ENCODE measurements around the gene DLEC1.
"Not testable (repeated sequence)": the region's sequence is repeated elsewhere in the genome, so short reads cannot be mapped to it uniquely, and the experiment has no call there.

The DLEC1 gene

GRCh38 chr3:38038447-38038911 lies 529 bp upstream of the DLEC1 start:
- peaks cover 34% of the 10 kb centered on the region for H3K4me1 Mint-ChIP-seq
- H3K27ac Mint-ChIP-seq (ENCODE audit: low read depth) = peak overlapping the region; percentile 98
- peaks cover 8% of the 10 kb centered on the region for H3K9me3 Mint-ChIP-seq
- peak overlapping the region; percentile 70 for H3K4me3 Mint-ChIP-seq
- ATAC-seq (replicated peaks; ENCODE audit: extremely low read depth, poor library complexity, severe bottlenecking) = peak; percentile 35
- H3K27me3 Mint-ChIP-seq = no peaks in the 10 kb centered on the region
- peaks cover 19% of the 10 kb centered on the region for H3K36me3 Mint-ChIP-seq (ENCODE audit: insufficient read depth)
- DNase-seq (ENCODE audit: low spot score in 2 of 2) = no peak

- Mint-ChIP-seq H3K4me1 (peaks cover 33% of the 10 kb centered on the region), H3K27ac (ENCODE audit: low read depth) (peak overlapping the region; percentile 98), H3K9me3 (peaks cover 8% of the 10 kb centered on the region), H3K4me3 (peak overlapping the region; percentile 70), H3K36me3 (ENCODE audit: insufficient read depth) (peaks cover 19% of the 10 kb centered on the region), H3K27me3 (no peaks in the 10 kb centered on the region)
- ATAC-seq (replicated peaks; ENCODE audit: extremely low read depth, poor library complexity, severe bottlenecking) (peak; percentile 28), DNase-seq (ENCODE audit: low spot score in 2 of 2) (peak; percentile 38 to 44)
These were observed 872 bp downstream of the DLEC1 start for GRCh38 chr3:38039899-38040261.

- DNase-seq (ENCODE audit: low spot score in 2 of 2) (no peak), ATAC-seq (replicated peaks; ENCODE audit: extremely low read depth, poor library complexity, severe bottlenecking) (no peak)
- no peaks in the 10 kb centered on the region for H3K27me3 Mint-ChIP-seq
- peaks cover 8% of the 10 kb centered on the region for H3K9me3 Mint-ChIP-seq
- H3K4me3 Mint-ChIP-seq = peak overlapping the region; percentile 70
- peaks cover 19% of the 10 kb centered on the region for H3K36me3 Mint-ChIP-seq (ENCODE audit: insufficient read depth)
- peaks cover 33% of the 10 kb centered on the region for H3K4me1 Mint-ChIP-seq
- peak overlapping the region; percentile 98 for H3K27ac Mint-ChIP-seq (ENCODE audit: low read depth)
These were observed 1.4 kb downstream of the DLEC1 start for GRCh38 chr3:38040401-38040800.

GRCh38 chr3:38043486-38043885 lies 4.5 kb downstream of the DLEC1 start:
- peaks cover 18% of the 10 kb centered on the region for H3K4me1 Mint-ChIP-seq
- H3K9me3 Mint-ChIP-seq = peaks cover 3% of the 10 kb centered on the region
- no peaks in the 10 kb centered on the region for H3K27me3 Mint-ChIP-seq
- no peak overlapping the region for H3K27ac Mint-ChIP-seq (ENCODE audit: low read depth)
- ATAC-seq (replicated peaks; ENCODE audit: extremely low read depth, poor library complexity, severe bottlenecking) = no peak
- no peak for DNase-seq (ENCODE audit: low spot score in 2 of 2)
- peaks cover 20% of the 10 kb centered on the region for H3K36me3 Mint-ChIP-seq (ENCODE audit: insufficient read depth)
- H3K4me3 Mint-ChIP-seq = no peak overlapping the region

GRCh38 chr3:38046027-38046426 lies 7.0 kb downstream of the DLEC1 start:
- Mint-ChIP-seq H3K27me3 (no peaks in the 10 kb centered on the region), H3K36me3 (ENCODE audit: insufficient read depth) (peaks cover 4% of the 10 kb centered on the region), H3K9me3 (no peaks in the 10 kb centered on the region), H3K4me3 (no peak overlapping the region), H3K27ac (ENCODE audit: low read depth) (no peak overlapping the region), H3K4me1 (no peaks in the 10 kb centered on the region)
- DNase-seq (ENCODE audit: low spot score in 2 of 2) = no peak
- no peak for ATAC-seq (replicated peaks; ENCODE audit: extremely low read depth, poor library complexity, severe bottlenecking)

- no peaks in the 10 kb centered on the region for H3K4me1 Mint-ChIP-seq
- ATAC-seq (replicated peaks; ENCODE audit: extremely low read depth, poor library complexity, severe bottlenecking) (no peak), DNase-seq (ENCODE audit: low spot score in 2 of 2) (no peak)
- no peaks in the 10 kb centered on the region for H3K9me3 Mint-ChIP-seq
- H3K4me3 Mint-ChIP-seq = no peak overlapping the region
- H3K27me3 Mint-ChIP-seq = no peaks in the 10 kb centered on the region
- H3K36me3 Mint-ChIP-seq (ENCODE audit: insufficient read depth) = peaks cover 4% of the 10 kb centered on the region
- H3K27ac Mint-ChIP-seq (ENCODE audit: low read depth) = no peak overlapping the region
These were observed 7.8 kb downstream of the DLEC1 start for GRCh38 chr3:38046821-38047220.

GRCh38 chr3:38047896-38048295 lies 8.9 kb downstream of the DLEC1 start:
- peaks cover 4% of the 10 kb centered on the region for H3K36me3 Mint-ChIP-seq (ENCODE audit: insufficient read depth)
- no peak overlapping the region for H3K27ac Mint-ChIP-seq (ENCODE audit: low read depth)

GRCh38 chr3:38049358-38050126 lies 10.5 kb downstream of the DLEC1 start:
- DNase-seq (ENCODE audit: low spot score in 2 of 2) (no peak), ATAC-seq (replicated peaks; ENCODE audit: extremely low read depth, poor library complexity, severe bottlenecking) (no peak)
- H3K4me1 Mint-ChIP-seq = no peaks in the 10 kb centered on the region
- no peaks in the 10 kb centered on the region for H3K27me3 Mint-ChIP-seq
- H3K36me3 Mint-ChIP-seq (ENCODE audit: insufficient read depth) = peaks cover 4% of the 10 kb centered on the region
- H3K9me3 Mint-ChIP-seq = no peaks in the 10 kb centered on the region
- no peak overlapping the region for H3K4me3 Mint-ChIP-seq
- H3K27ac Mint-ChIP-seq (ENCODE audit: low read depth) = no peak overlapping the region

More at GRCh38 chr3:38047896-38048295, 8.9 kb downstream of the DLEC1 start:
- H3K9me3 Mint-ChIP-seq = no peaks in the 10 kb centered on the region
- H3K27me3 Mint-ChIP-seq = no peaks in the 10 kb centered on the region
- H3K4me1 Mint-ChIP-seq = no peaks in the 10 kb centered on the region
- no peak overlapping the region for H3K4me3 Mint-ChIP-seq
- DNase-seq (ENCODE audit: low spot score in 2 of 2) (no peak), ATAC-seq (replicated peaks; ENCODE audit: extremely low read depth, poor library complexity, severe bottlenecking) (no peak)

GRCh38 chr3:38051131-38051530 lies 12.1 kb downstream of the DLEC1 start:
- Mint-ChIP-seq H3K36me3 (ENCODE audit: insufficient read depth) (peaks cover 4% of the 10 kb centered on the region), H3K9me3 (no peaks in the 10 kb centered on the region), H3K4me3 (no peak overlapping the region), H3K4me1 (no peaks in the 10 kb centered on the region), H3K27me3 (no peaks in the 10 kb centered on the region), H3K27ac (ENCODE audit: low read depth) (no peak overlapping the region)
- DNase-seq (ENCODE audit: low spot score in 2 of 2) (no peak), ATAC-seq (replicated peaks; ENCODE audit: extremely low read depth, poor library complexity, severe bottlenecking) (no peak)

GRCh38 chr3:38053286-38053685 lies 14.3 kb downstream of the DLEC1 start:
- not testable (repeated sequence) for H3K4me3 Mint-ChIP-seq; H3K9me3 Mint-ChIP-seq; H3K36me3 Mint-ChIP-seq (ENCODE audit: insufficient read depth); ATAC-seq (replicated peaks; ENCODE audit: extremely low read depth, poor library complexity, severe bottlenecking); H3K27ac Mint-ChIP-seq (ENCODE audit: low read depth); H3K27me3 Mint-ChIP-seq; DNase-seq (ENCODE audit: low spot score in 2 of 2); H3K4me1 Mint-ChIP-seq

- not testable (repeated sequence) for H3K27me3 Mint-ChIP-seq; DNase-seq (ENCODE audit: low spot score in 2 of 2); H3K9me3 Mint-ChIP-seq; H3K4me1 Mint-ChIP-seq; H3K4me3 Mint-ChIP-seq; ATAC-seq (replicated peaks; ENCODE audit: extremely low read depth, poor library complexity, severe bottlenecking); H3K36me3 Mint-ChIP-seq (ENCODE audit: insufficient read depth); H3K27ac Mint-ChIP-seq (ENCODE audit: low read depth)
These were observed 14.9 kb downstream of the DLEC1 start for GRCh38 chr3:38053813-38054498.

GRCh38 chr3:38054499-38055001 lies 15.5 kb downstream of the DLEC1 start:
- Mint-ChIP-seq H3K9me3 (no peaks in the 10 kb centered on the region), H3K27me3 (no peaks in the 10 kb centered on the region), H3K4me1 (no peaks in the 10 kb centered on the region), H3K36me3 (ENCODE audit: insufficient read depth) (no peaks in the 10 kb centered on the region), H3K27ac (ENCODE audit: low read depth) (no peak overlapping the region), H3K4me3 (no peak overlapping the region)
- no peak for DNase-seq (ENCODE audit: low spot score in 2 of 2)
- ATAC-seq (replicated peaks; ENCODE audit: extremely low read depth, poor library complexity, severe bottlenecking) = no peak

GRCh38 chr3:38059148-38059547 lies 20.1 kb downstream of the DLEC1 start:
- H3K9me3 Mint-ChIP-seq = no peaks in the 10 kb centered on the region
- H3K27me3 Mint-ChIP-seq = no peaks in the 10 kb centered on the region
- H3K4me1 Mint-ChIP-seq = no peaks in the 10 kb centered on the region
- H3K4me3 Mint-ChIP-seq = no peak overlapping the region
- H3K36me3 Mint-ChIP-seq (ENCODE audit: insufficient read depth) = no peaks in the 10 kb centered on the region
- ATAC-seq (replicated peaks; ENCODE audit: extremely low read depth, poor library complexity, severe bottlenecking) (no peak), DNase-seq (ENCODE audit: low spot score in 2 of 2) (no peak)
- H3K27ac Mint-ChIP-seq (ENCODE audit: low read depth) = no peak overlapping the region
